ENCODE measurements around the gene XCL2. TPM values are rescaled to one million over a fixed set of nuclear protein-coding genes. Genes with fewer than 3 reads are reported as not detected.

XCL2 gene
- total RNA-seq, 1 experiment from 2014 or later: not detected

DNA sequence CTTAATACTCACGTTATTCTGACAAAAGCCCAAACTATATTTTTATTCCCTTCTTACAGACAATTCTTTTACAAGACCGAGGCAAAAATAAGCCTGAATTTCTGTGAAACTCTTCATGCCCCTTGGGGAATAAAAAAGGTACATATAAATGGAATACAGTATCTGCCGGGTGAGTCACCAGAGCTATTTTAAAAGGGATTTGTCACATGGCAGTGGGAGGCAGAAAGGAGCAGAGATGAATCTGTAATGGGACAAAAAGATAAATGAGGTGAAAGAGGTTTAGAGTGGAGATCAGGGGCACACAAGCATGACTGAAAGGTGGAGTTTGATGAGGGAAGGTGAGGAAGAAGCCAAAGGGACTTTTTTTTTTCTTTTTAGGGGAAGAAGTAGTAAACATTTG lies 41.4 kb upstream of the XCL2 start:
- H3K4me1 Mint-ChIP-seq: peaks cover 6% of the 10 kb centered on the region; the same call in 1 of the 2 replicates
- H3K27ac Mint-ChIP-seq: no peak overlapping the region
- DNase-seq (ENCODE audit: low spot score) (no peak), ATAC-seq (no peak)
- H3K4me3 Mint-ChIP-seq: no peak overlapping the region
- ChIA-PET POLR2A (no interaction called here), CTCF (no interaction called here)
- TF ChIP-seq OVOL2 (CRISPR knock-in tag; IDR thresholded peaks at IDR 0.05; ENCODE audit: borderline replicate concordance): no peak
- TF ChIP-seq ZNF423 (CRISPR knock-in tag; IDR thresholded peaks at IDR 0.05): no peak
- TF ChIP-seq NR3C1 (CRISPR knock-in tag; conservative IDR thresholded peaks at IDR 0.05; ENCODE audit: low read depth): no peak
- TF ChIP-seq, protein P1, sequence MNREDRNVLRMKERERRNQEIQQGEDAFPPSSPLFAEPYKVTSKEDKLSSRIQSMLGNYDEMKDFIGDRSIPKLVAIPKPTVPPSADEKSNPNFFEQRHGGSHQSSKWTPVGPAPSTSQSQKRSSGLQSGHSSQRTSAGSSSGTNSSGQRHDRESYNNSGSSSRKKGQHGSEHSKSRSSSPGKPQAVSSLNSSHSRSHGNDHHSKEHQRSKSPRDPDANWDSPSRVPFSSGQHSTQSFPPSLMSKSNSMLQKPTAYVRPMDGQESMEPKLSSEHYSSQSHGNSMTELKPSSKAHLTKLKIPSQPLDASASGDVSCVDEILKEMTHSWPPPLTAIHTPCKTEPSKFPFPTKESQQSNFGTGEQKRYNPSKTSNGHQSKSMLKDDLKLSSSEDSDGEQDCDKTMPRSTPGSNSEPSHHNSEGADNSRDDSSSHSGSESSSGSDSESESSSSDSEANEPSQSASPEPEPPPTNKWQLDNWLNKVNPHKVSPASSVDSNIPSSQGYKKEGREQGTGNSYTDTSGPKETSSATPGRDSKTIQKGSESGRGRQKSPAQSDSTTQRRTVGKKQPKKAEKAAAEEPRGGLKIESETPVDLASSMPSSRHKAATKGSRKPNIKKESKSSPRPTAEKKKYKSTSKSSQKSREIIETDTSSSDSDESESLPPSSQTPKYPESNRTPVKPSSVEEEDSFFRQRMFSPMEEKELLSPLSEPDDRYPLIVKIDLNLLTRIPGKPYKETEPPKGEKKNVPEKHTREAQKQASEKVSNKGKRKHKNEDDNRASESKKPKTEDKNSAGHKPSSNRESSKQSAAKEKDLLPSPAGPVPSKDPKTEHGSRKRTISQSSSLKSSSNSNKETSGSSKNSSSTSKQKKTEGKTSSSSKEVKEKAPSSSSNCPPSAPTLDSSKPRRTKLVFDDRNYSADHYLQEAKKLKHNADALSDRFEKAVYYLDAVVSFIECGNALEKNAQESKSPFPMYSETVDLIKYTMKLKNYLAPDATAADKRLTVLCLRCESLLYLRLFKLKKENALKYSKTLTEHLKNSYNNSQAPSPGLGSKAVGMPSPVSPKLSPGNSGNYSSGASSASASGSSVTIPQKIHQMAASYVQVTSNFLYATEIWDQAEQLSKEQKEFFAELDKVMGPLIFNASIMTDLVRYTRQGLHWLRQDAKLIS (CRISPR knock-in tag; IDR thresholded peaks at IDR 0.05; ENCODE audit: borderline replicate concordance): no peak
- TF ChIP-seq HMGA2 (CRISPR knock-in tag; IDR thresholded peaks at IDR 0.05): no peak
- no peak for TF ChIP-seq ATF1 (CRISPR knock-in tag; IDR thresholded peaks at IDR 0.05)
- H3K36me3 Mint-ChIP-seq: no peaks in the 10 kb centered on the region
- H3K9me3 Mint-ChIP-seq: peaks cover 9% of the 10 kb centered on the region
- H3K27me3 Mint-ChIP-seq (ENCODE audit: low read depth): no peaks in the 10 kb centered on the region

DNA sequence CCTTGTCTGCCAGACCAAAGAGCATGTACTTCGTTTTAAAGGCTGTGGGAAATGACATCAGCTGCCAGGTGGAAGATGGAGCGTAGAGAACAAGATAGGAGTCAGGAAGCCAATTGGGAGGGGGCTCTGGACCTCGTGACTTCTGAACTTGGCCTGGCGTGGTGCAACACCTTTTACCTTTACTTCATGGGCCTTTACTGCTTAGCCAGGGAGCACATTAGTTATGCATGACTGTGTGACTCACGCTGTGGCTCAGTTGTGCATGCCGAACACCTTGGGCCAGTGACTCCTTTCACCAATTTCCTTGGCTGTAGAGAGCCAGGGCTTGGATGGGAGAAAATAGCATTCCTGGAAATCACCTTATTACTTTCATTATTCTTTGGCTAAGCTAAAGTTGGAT lies 39.8 kb upstream of the XCL2 start:
- Mint-ChIP-seq H3K27me3 (ENCODE audit: low read depth) (no peaks in the 10 kb centered on the region), H3K4me1 (peaks cover 6% of the 10 kb centered on the region; the same call in 1 of the 2 replicates), H3K36me3 (no peaks in the 10 kb centered on the region), H3K9me3 (peaks cover 9% of the 10 kb centered on the region), H3K27ac (no peak overlapping the region), H3K4me3 (no peak overlapping the region)
- CTCF ChIA-PET: interaction anchor here (2.1 kb wide), 1 partner anchor 20 kb away, joined by 6 read pairs; no protein-coding TSS in a partner anchor
- ATAC-seq (no peak), DNase-seq (ENCODE audit: low spot score) (no peak)
- POLR2A ChIA-PET: no interaction called here
- no peak for TF ChIP-seq MXD4 (CRISPR knock-in tag; IDR thresholded peaks at IDR 0.05; ENCODE audit: borderline replicate concordance)
- no peak for TF ChIP-seq ZNF671 (CRISPR knock-in tag; IDR thresholded peaks at IDR 0.05)
- TF ChIP-seq TP53 (CRISPR knock-in tag; IDR thresholded peaks at IDR 0.05): no peak
- TF ChIP-seq TEAD1 (CRISPR knock-in tag; IDR thresholded peaks at IDR 0.05): no peak
- TF ChIP-seq, protein P2, sequence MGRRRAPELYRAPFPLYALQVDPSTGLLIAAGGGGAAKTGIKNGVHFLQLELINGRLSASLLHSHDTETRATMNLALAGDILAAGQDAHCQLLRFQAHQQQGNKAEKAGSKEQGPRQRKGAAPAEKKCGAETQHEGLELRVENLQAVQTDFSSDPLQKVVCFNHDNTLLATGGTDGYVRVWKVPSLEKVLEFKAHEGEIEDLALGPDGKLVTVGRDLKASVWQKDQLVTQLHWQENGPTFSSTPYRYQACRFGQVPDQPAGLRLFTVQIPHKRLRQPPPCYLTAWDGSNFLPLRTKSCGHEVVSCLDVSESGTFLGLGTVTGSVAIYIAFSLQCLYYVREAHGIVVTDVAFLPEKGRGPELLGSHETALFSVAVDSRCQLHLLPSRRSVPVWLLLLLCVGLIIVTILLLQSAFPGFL (CRISPR knock-in tag; IDR thresholded peaks at IDR 0.05; ENCODE audit: borderline replicate concordance): no peak
- TF ChIP-seq, protein P3, sequence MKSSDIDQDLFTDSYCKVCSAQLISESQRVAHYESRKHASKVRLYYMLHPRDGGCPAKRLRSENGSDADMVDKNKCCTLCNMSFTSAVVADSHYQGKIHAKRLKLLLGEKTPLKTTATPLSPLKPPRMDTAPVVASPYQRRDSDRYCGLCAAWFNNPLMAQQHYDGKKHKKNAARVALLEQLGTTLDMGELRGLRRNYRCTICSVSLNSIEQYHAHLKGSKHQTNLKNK (CRISPR knock-in tag; IDR thresholded peaks at IDR 0.05): no peak
- no peak for TF ChIP-seq RELA (CRISPR knock-in tag; IDR thresholded peaks at IDR 0.05; ENCODE audit: borderline replicate concordance)
- TF ChIP-seq ESRRA (CRISPR knock-in tag; IDR thresholded peaks at IDR 0.05; ENCODE audit: borderline replicate concordance): no peak
- TF ChIP-seq, protein P4, sequence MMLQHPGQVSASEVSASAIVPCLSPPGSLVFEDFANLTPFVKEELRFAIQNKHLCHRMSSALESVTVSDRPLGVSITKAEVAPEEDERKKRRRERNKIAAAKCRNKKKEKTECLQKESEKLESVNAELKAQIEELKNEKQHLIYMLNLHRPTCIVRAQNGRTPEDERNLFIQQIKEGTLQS (CRISPR knock-in tag; conservative IDR thresholded peaks at IDR 0.05): no peak
- no peak for TF ChIP-seq ZNF219 (CRISPR knock-in tag; IDR thresholded peaks at IDR 0.05; ENCODE audit: borderline replicate concordance)
- TF ChIP-seq ZNF423 (CRISPR knock-in tag; IDR thresholded peaks at IDR 0.05): no peak
- TF ChIP-seq ETV6 (CRISPR knock-in tag; IDR thresholded peaks at IDR 0.05): no peak
- TF ChIP-seq, protein P5, sequence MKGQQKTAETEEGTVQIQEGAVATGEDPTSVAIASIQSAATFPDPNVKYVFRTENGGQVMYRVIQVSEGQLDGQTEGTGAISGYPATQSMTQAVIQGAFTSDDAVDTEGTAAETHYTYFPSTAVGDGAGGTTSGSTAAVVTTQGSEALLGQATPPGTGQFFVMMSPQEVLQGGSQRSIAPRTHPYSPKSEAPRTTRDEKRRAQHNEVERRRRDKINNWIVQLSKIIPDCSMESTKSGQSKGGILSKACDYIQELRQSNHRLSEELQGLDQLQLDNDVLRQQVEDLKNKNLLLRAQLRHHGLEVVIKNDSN (CRISPR knock-in tag; IDR thresholded peaks at IDR 0.05): no peak
- TF ChIP-seq, protein P6, sequence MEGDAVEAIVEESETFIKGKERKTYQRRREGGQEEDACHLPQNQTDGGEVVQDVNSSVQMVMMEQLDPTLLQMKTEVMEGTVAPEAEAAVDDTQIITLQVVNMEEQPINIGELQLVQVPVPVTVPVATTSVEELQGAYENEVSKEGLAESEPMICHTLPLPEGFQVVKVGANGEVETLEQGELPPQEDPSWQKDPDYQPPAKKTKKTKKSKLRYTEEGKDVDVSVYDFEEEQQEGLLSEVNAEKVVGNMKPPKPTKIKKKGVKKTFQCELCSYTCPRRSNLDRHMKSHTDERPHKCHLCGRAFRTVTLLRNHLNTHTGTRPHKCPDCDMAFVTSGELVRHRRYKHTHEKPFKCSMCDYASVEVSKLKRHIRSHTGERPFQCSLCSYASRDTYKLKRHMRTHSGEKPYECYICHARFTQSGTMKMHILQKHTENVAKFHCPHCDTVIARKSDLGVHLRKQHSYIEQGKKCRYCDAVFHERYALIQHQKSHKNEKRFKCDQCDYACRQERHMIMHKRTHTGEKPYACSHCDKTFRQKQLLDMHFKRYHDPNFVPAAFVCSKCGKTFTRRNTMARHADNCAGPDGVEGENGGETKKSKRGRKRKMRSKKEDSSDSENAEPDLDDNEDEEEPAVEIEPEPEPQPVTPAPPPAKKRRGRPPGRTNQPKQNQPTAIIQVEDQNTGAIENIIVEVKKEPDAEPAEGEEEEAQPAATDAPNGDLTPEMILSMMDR (IDR thresholded peaks at IDR 0.05): no peak
- no peak for TF ChIP-seq FOXK1 (CRISPR knock-in tag; IDR thresholded peaks at IDR 0.05)
- no peak for TF ChIP-seq GRHL2 (CRISPR knock-in tag; IDR thresholded peaks at IDR 0.05; ENCODE audit: insufficient replicate concordance, severe bottlenecking)
- TF ChIP-seq, protein P7, sequence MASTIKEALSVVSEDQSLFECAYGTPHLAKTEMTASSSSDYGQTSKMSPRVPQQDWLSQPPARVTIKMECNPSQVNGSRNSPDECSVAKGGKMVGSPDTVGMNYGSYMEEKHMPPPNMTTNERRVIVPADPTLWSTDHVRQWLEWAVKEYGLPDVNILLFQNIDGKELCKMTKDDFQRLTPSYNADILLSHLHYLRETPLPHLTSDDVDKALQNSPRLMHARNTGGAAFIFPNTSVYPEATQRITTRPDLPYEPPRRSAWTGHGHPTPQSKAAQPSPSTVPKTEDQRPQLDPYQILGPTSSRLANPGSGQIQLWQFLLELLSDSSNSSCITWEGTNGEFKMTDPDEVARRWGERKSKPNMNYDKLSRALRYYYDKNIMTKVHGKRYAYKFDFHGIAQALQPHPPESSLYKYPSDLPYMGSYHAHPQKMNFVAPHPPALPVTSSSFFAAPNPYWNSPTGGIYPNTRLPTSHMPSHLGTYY (CRISPR knock-in tag; IDR thresholded peaks at IDR 0.05): no peak
- TF ChIP-seq, protein P8, sequence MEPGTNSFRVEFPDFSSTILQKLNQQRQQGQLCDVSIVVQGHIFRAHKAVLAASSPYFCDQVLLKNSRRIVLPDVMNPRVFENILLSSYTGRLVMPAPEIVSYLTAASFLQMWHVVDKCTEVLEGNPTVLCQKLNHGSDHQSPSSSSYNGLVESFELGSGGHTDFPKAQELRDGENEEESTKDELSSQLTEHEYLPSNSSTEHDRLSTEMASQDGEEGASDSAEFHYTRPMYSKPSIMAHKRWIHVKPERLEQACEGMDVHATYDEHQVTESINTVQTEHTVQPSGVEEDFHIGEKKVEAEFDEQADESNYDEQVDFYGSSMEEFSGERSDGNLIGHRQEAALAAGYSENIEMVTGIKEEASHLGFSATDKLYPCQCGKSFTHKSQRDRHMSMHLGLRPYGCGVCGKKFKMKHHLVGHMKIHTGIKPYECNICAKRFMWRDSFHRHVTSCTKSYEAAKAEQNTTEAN (CRISPR knock-in tag; IDR thresholded peaks at IDR 0.05): no peak
